HFF-Myc (cell line): ENCODE measurements around the gene SLC35F1.
"Not testable (repeated sequence)": the region's sequence is repeated elsewhere in the genome, so short reads cannot be mapped to it uniquely, and the experiment has no call there.

Experiments used
- DNase-seq: peaks from one replicate; pipeline ENCODE4 v3.0.0-alpha.2; 2011; ENCODE audit warnings: low read depth; ENCODE audit errors: extremely low read depth
- H3K4me3 ChIP-seq: replicated peaks from 2 replicates; pipeline ENCODE4 v1.5.1; 2011; ENCODE audit warnings: low read depth, mild to moderate bottlenecking, control low read depth, low read length
- TF ChIP-seq, protein P1 (sequence below): IDR thresholded peaks from 2 replicates; pipeline ENCODE4 v1.5.1; 2012; ENCODE audit warnings: mild to moderate bottlenecking, low read depth, low read length, control low read depth; ENCODE audit errors: missing control alignments

Gene SLC35F1

GRCh38 chr6:117958536-117958935 lies 51.5 kb downstream of the SLC35F1 start:
- DNase-seq, result no peak
- TF ChIP-seq, protein P1, sequence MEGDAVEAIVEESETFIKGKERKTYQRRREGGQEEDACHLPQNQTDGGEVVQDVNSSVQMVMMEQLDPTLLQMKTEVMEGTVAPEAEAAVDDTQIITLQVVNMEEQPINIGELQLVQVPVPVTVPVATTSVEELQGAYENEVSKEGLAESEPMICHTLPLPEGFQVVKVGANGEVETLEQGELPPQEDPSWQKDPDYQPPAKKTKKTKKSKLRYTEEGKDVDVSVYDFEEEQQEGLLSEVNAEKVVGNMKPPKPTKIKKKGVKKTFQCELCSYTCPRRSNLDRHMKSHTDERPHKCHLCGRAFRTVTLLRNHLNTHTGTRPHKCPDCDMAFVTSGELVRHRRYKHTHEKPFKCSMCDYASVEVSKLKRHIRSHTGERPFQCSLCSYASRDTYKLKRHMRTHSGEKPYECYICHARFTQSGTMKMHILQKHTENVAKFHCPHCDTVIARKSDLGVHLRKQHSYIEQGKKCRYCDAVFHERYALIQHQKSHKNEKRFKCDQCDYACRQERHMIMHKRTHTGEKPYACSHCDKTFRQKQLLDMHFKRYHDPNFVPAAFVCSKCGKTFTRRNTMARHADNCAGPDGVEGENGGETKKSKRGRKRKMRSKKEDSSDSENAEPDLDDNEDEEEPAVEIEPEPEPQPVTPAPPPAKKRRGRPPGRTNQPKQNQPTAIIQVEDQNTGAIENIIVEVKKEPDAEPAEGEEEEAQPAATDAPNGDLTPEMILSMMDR, result no peak
- no peak overlapping the region for H3K4me3 ChIP-seq

DNA sequence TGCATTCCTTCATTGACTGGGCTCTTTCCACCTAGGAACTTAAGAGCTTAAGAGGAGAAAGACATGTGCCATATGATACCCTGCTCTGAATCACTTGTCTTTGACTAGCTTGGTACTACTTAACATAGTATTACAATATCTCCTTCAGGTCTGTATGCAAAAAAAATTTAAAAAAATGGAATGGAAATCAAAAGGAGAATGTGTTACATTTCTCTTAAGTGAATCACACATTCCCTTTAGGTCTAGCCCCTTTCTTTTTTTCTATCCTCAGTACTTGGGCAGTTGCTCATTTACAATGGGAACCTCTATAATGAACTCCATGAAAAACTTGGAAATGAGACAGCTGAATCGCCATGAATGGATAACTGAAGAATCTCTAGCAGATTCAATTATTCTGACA lies 53.8 kb downstream of the SLC35F1 start:
- TF ChIP-seq, protein P1, result no peak

DNA sequence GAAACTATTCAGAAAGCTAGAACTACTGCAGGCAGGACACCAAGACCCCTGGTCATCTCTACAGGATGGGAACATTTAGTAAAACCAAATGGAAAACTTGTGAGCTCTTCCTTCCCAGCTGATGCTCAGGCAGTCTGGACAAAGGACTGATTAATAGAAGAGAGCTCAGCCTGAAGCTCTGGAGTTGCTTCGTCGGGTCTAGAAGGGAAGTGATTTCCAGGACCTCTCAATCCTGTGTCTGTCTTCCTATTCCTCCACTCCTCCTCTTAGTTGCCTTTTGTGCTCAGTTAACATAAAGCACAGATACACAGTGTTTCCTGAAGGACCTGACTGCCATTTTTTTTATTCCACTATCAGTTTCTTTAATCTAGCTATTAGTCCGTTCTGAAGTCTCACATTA lies 54.2 kb downstream of the SLC35F1 start:
- no peak for DNase-seq
- H3K4me3 ChIP-seq, result no peak overlapping the region
- TF ChIP-seq, protein P1, result no peak

More for the DNA sequence above, 53.8 kb downstream of the SLC35F1 start:
- DNase-seq, result no peak
- H3K4me3 ChIP-seq, result no peak overlapping the region

- DNase-seq, H3K4me3 ChIP-seq: not testable (repeated sequence)
Measured at GRCh38 chr6:117965763-117966162, 58.7 kb downstream of the SLC35F1 start.

DNA sequence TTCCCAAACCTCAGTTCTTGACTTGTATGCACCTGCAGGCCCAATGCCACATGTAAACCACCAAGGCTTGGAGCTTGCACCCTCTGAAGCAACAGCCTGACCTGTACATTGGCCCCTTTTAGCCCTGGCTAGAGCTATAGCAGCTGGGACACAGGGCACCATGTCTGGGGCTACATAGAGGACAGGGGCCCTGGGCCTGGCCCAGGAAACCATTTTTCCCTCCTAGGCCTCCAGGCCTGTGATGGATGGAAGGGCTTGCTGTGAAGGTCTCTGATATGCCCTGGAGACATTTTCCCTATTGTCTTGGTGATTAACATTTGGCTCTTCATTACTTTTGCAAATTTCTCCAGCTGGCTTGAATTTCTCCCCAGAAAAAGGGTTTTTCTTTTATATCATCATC lies 64.6 kb downstream of the SLC35F1 start:
- DNase-seq, result no peak
- TF ChIP-seq, protein P1, result no peak
- H3K4me3 ChIP-seq, result no peak overlapping the region

DNA sequence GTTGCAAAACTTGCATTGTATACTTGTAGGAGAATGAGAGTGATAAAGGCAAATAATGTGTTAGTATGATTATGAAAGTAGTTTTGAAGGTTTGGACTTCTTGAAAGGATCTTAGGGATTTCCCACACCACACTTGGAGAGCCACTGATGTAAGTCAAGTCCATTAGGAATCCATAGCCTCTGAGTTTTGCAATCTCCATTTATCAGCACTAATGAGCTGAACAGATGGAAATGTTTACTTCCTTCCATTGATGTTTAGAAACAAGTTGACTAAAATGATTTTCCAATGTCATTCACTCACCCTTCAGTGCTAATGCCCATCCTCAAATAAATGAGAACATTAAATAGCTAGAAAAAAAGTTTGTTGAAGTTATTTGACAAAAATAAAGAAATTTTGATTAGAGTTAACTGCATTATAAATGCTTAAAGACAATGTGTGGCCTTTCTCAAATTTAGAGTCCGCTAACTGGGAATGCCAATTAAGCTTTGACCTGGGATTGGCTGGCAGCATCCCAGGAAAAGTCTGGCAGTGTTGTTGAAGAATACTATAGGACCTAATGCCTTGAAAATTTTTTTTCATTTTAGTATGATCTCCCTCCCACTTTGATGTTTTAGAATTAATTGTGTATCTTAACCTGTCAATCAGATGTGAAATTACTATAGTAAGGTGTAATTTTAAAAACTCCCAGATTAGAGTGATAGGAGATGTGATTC lies 68.0 kb downstream of the SLC35F1 start:
- DNase-seq, result no peak
- no peak overlapping the region for H3K4me3 ChIP-seq
- TF ChIP-seq, protein P1, result no peak

- TF ChIP-seq, protein P1, result peak; percentile 57
- peak; percentile 12 for DNase-seq
- no peak overlapping the region for H3K4me3 ChIP-seq
Measured at GRCh38 chr6:117976030-117976651, 69.1 kb downstream of the SLC35F1 start.
